Measurements from ENCODE around the gene TRDMT1. TPM values are rescaled to one million over a fixed set of nuclear protein-coding genes. Genes with fewer than 3 reads are reported as not detected.
A peak's percentile ranks its signal among the peaks of the same experiment; 100 is the strongest.

Gene TRDMT1
- total RNA-seq, 1 experiment from 2014 or later, result 10.3 TPM

- Mint-ChIP-seq H3K27me3 (ENCODE audit: unreplicated experiment) (no peaks in the 10 kb centered on the region), H3K36me3 (ENCODE audit: insufficient read depth, unreplicated experiment) (peaks cover 9% of the 10 kb centered on the region), H3K4me1 (ENCODE audit: low read depth, unreplicated experiment) (peaks cover 40% of the 10 kb centered on the region), H3K4me3 (ENCODE audit: low read depth, unreplicated experiment) (no peak overlapping the region), H3K27ac (ENCODE audit: unreplicated experiment) (no peak overlapping the region), H3K9me3 (ENCODE audit: low read depth, unreplicated experiment) (no peaks in the 10 kb centered on the region)
- CTCF ChIA-PET, result no interaction called here
- BruUV-seq (replicated peaks), result no TSS peak
- intact Hi-C loops (cut with micrococcal nuclease; ENCODE audit: unreplicated experiment), result loop anchor here (5.0 to 10.0 kb wide), 2 partner anchors 157 to 254 kb away; no protein-coding TSS in a partner anchor
- DNase-seq, result no peak
- TF ChIP-seq CTCF (IDR thresholded peaks at IDR 0.05; ENCODE audit: unreplicated experiment), result no peak
Measured at GRCh38 chr10:17219024-17219423, 17.6 kb upstream of the TRDMT1 start.

DNA sequence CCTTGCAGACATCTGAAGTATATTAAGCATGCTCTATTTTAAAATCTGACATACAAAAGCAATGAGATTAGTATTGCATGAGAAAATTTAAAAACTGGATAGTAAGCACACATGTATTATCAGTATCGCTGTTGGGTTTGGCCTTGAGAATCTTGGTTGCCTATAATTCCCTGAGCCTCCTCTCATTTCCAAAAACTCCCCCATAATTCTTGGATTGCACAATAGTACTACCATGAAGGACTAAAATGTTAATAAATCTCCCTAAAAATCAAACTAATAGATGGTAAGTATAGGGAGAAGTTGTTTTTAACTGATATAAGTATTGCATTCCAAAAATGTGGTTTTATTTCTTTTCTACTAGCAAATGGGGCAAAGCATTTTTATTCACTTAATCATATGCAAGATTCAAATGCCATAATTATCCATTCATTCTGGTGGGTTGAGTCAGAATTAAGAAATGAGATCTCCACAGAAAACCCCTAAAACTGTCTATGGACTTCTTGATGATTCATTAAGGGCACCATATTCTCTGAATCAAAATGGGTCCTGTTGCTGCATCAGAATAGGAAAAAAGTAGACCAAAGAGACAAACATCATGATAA, 16.3 kb upstream of the TRDMT1 start:
- BruUV-seq (replicated peaks), result no TSS peak
- DNase-seq, result no peak

GRCh38 chr10:17216901-17217395, 15.5 kb upstream of the TRDMT1 start:
- Mint-ChIP-seq H3K4me1 (ENCODE audit: low read depth, unreplicated experiment) (peaks cover 49% of the 10 kb centered on the region), H3K36me3 (ENCODE audit: insufficient read depth, unreplicated experiment) (peaks cover 13% of the 10 kb centered on the region), H3K9me3 (ENCODE audit: low read depth, unreplicated experiment) (no peaks in the 10 kb centered on the region), H3K4me3 (ENCODE audit: low read depth, unreplicated experiment) (peak overlapping the region; percentile 26), H3K27me3 (ENCODE audit: unreplicated experiment) (no peaks in the 10 kb centered on the region), H3K27ac (ENCODE audit: unreplicated experiment) (peak overlapping the region; percentile 99)
- intact Hi-C loops (cut with micrococcal nuclease; ENCODE audit: unreplicated experiment), result loop anchor here (1.0 to 10.0 kb wide), 3 partner anchors 11 to 252 kb away; partner anchors contain the start of gene VIM
- BruUV-seq (replicated peaks), result no TSS peak
- TF ChIP-seq CTCF (IDR thresholded peaks at IDR 0.05; ENCODE audit: unreplicated experiment), result no peak
- CTCF ChIA-PET, result interaction anchor here (2.3 kb wide), 1 partner anchor 16 kb away, joined by 10 read pairs; the partner anchor contains the start of gene TRDMT1
- no peak for DNase-seq

More for the DNA sequence above, 16.3 kb upstream of the TRDMT1 start:
- CTCF ChIA-PET, result no interaction called here
- no peaks in the 10 kb centered on the region for H3K9me3 Mint-ChIP-seq (ENCODE audit: low read depth, unreplicated experiment)
- TF ChIP-seq CTCF (IDR thresholded peaks at IDR 0.05; ENCODE audit: unreplicated experiment), result no peak
- intact Hi-C loops (cut with micrococcal nuclease; ENCODE audit: unreplicated experiment), result loop anchor here (5.0 to 10.0 kb wide), 2 partner anchors 155 to 253 kb away; no protein-coding TSS in a partner anchor
- no peaks in the 10 kb centered on the region for H3K27me3 Mint-ChIP-seq (ENCODE audit: unreplicated experiment)
- peak overlapping the region; percentile 99 for H3K27ac Mint-ChIP-seq (ENCODE audit: unreplicated experiment)
- H3K36me3 Mint-ChIP-seq (ENCODE audit: insufficient read depth, unreplicated experiment), result peaks cover 13% of the 10 kb centered on the region
- H3K4me3 Mint-ChIP-seq (ENCODE audit: low read depth, unreplicated experiment), result no peak overlapping the region
- H3K4me1 Mint-ChIP-seq (ENCODE audit: low read depth, unreplicated experiment), result peaks cover 49% of the 10 kb centered on the region

DNA sequence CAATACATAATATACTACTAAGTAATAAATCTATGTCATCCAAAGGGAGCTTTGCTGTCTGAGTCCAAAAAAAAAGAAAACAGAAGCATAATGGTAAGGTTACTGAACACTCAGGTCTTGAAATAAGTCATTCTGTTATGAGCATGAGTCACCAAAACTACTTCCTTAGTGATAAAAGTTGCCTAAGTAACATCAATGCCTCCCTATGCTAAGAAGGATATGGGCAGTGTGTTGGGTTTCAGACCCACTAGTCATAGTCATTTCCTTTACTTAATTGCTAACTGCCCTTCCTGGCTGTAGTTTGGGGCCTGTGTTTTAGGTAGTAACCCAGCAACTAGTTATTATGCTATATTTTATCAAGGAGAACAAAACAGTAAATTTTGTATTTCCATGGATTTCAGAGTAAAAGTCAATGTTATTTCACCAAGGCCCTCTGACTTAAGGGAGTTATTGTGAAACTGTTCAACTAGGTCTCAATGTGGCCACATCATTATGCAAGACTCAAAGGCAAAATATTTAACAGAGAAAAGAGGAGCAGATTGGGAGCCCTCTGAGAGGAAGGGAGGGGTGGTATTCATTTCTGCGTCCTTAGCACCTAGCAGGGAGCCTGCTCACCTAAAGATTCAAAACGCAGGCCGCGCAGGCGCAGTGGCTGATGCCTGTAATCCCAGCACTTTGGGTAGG, 14.9 kb upstream of the TRDMT1 start:
- H3K27ac Mint-ChIP-seq (ENCODE audit: unreplicated experiment), result peak overlapping the region; percentile 99
- CTCF ChIA-PET, result interaction anchor here (0.5 to 2.3 kb wide), 4 partner anchors 9 to 15 kb away, joined by 3 to 10 read pairs (median 4); partner anchors contain the start of gene TRDMT1
- no peaks in the 10 kb centered on the region for H3K27me3 Mint-ChIP-seq (ENCODE audit: unreplicated experiment)
- H3K4me3 Mint-ChIP-seq (ENCODE audit: low read depth, unreplicated experiment), result peak overlapping the region; percentile 26
- no peak for TF ChIP-seq CTCF (IDR thresholded peaks at IDR 0.05; ENCODE audit: unreplicated experiment)
- H3K36me3 Mint-ChIP-seq (ENCODE audit: insufficient read depth, unreplicated experiment), result peaks cover 13% of the 10 kb centered on the region
- no TSS peak for BruUV-seq (replicated peaks)
- H3K9me3 Mint-ChIP-seq (ENCODE audit: low read depth, unreplicated experiment), result no peaks in the 10 kb centered on the region
- intact Hi-C loops (cut with micrococcal nuclease; ENCODE audit: unreplicated experiment), result loop anchor here (1.0 to 10.0 kb wide), 3 partner anchors 12 to 252 kb away; partner anchors contain the start of gene VIM
- DNase-seq, result peak; percentile 58
- peaks cover 48% of the 10 kb centered on the region for H3K4me1 Mint-ChIP-seq (ENCODE audit: low read depth, unreplicated experiment)
